Measurements from ENCODE around the gene NBAS. TPM values are rescaled to one million over a fixed set of nuclear protein-coding genes. Genes with fewer than 3 reads are reported as not detected.

NBAS gene
- total and polyA plus RNA-seq, 8 donors, result 14.5 to 96.2 (median 41.2) TPM

DNA sequence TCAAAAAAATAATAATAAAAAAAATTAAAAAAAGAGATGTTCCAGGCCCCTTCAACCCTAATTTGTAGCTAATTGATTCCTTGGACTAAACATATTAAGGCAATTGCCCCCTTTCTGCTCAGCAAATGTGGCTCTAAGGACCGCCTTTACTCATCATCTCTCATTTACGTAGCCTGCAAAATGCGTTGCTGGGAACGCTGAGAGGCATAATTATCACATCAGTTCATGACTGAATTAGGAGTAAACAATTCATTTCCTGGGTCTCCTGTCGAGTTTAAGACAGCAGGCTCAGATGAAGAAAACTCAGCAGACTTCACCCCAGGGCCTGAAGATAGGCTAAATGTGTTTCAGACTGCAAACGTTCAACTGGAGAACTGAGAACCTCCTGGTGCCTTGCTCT, 413.5 kb downstream of the NBAS start:
- intact Hi-C loops (cut with DNase I; ENCODE audit: low total_unique reads), result no loop called here
- H3K9me3 ChIP-seq, result no peaks in the 10 kb centered on the region
- DNase-seq, result no peak
- no peak overlapping the region for H3K27ac ChIP-seq
- H3K27me3 ChIP-seq, result no peaks in the 10 kb centered on the region
- H3K4me1 ChIP-seq, result no peaks in the 10 kb centered on the region
- 64 to 76% (median 71%) methylated on average over 6 of the region's 6 CpGs for WGBS, 5 donors
- TF ChIP-seq, protein P1, sequence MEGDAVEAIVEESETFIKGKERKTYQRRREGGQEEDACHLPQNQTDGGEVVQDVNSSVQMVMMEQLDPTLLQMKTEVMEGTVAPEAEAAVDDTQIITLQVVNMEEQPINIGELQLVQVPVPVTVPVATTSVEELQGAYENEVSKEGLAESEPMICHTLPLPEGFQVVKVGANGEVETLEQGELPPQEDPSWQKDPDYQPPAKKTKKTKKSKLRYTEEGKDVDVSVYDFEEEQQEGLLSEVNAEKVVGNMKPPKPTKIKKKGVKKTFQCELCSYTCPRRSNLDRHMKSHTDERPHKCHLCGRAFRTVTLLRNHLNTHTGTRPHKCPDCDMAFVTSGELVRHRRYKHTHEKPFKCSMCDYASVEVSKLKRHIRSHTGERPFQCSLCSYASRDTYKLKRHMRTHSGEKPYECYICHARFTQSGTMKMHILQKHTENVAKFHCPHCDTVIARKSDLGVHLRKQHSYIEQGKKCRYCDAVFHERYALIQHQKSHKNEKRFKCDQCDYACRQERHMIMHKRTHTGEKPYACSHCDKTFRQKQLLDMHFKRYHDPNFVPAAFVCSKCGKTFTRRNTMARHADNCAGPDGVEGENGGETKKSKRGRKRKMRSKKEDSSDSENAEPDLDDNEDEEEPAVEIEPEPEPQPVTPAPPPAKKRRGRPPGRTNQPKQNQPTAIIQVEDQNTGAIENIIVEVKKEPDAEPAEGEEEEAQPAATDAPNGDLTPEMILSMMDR (IDR thresholded peaks at IDR 0.05), result no peak
- TF ChIP-seq POLR2AphosphoS5 (IDR thresholded peaks at IDR 0.05) (no peak), POLR2A (IDR thresholded peaks at IDR 0.05) (no peak), EP300 (IDR thresholded peaks at IDR 0.05) (no peak)
- no peak overlapping the region for H3K4me3 ChIP-seq
- no peaks in the 10 kb centered on the region for H3K36me3 ChIP-seq

DNA sequence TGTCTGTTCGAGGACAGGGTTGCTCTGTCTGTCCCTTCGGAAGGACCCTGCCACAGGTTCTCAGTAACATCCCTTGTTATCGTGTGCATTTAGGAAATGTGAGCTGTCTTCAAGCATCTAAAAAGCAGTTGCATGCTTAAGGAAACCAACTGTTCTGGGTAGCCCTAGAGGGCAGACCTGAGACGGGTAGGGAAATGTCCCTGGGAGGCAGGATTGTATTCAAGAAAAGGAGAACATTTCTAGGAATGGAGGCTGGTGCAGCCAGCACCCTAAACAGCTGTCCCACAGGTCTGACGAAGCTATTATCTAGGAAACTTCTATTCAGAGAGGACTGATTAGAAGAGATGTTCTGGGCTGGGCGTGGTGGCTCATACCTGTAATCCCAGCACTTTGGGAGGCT, 414.2 kb downstream of the NBAS start:
- Histone ChIP-seq H3K27ac (no peak overlapping the region), H3K4me1 (no peaks in the 10 kb centered on the region), H3K36me3 (no peaks in the 10 kb centered on the region), H3K9me3 (no peaks in the 10 kb centered on the region), H3K27me3 (no peaks in the 10 kb centered on the region), H3K4me3 (no peak overlapping the region)
- WGBS, 5 donors, result 90 to 92% (median 91%) methylated on average over 6 of the region's 6 CpGs
- no peak for DNase-seq
- TF ChIP-seq POLR2A (IDR thresholded peaks at IDR 0.05), result no peak
- no peak for TF ChIP-seq EP300 (IDR thresholded peaks at IDR 0.05)
- TF ChIP-seq, protein P1 (IDR thresholded peaks at IDR 0.05), result no peak
- TF ChIP-seq POLR2AphosphoS5 (IDR thresholded peaks at IDR 0.05), result no peak
- intact Hi-C loops (cut with DNase I; ENCODE audit: low total_unique reads), result no loop called here

DNA sequence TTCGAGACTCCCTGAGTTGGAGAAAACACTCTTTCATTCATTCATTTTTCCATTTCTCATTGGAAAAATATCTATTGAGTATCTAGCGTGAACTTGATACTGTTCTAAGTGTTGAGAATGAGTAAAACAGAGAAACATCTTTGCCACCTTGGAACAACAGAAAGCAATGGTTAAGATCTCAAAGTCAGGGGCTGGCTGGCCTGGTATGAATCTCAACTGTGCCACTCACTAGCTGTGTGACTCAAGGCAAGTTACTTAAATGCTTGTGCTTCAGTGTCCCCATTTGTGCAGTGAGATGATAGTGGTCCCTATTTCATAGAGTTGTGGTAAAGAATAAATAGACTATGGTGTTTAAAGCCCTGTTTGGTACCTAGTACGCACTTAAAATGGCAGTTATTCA, 415.2 kb downstream of the NBAS start:
- no peak overlapping the region for H3K4me3 ChIP-seq
- H3K4me1 ChIP-seq, result no peaks in the 10 kb centered on the region
- H3K27me3 ChIP-seq, result no peaks in the 10 kb centered on the region
- DNase-seq, result no peak
- intact Hi-C loops (cut with DNase I; ENCODE audit: low total_unique reads), result no loop called here
- WGBS, 5 donors, result 83 to 96% (median 93%) methylated on average over 3 of the region's 3 CpGs
- H3K27ac ChIP-seq, result no peak overlapping the region
- no peaks in the 10 kb centered on the region for H3K36me3 ChIP-seq
- H3K9me3 ChIP-seq, result no peaks in the 10 kb centered on the region
- TF ChIP-seq, protein P1 (IDR thresholded peaks at IDR 0.05), result no peak
- TF ChIP-seq POLR2A (IDR thresholded peaks at IDR 0.05) (no peak), EP300 (IDR thresholded peaks at IDR 0.05) (no peak), POLR2AphosphoS5 (IDR thresholded peaks at IDR 0.05) (no peak)

DNA sequence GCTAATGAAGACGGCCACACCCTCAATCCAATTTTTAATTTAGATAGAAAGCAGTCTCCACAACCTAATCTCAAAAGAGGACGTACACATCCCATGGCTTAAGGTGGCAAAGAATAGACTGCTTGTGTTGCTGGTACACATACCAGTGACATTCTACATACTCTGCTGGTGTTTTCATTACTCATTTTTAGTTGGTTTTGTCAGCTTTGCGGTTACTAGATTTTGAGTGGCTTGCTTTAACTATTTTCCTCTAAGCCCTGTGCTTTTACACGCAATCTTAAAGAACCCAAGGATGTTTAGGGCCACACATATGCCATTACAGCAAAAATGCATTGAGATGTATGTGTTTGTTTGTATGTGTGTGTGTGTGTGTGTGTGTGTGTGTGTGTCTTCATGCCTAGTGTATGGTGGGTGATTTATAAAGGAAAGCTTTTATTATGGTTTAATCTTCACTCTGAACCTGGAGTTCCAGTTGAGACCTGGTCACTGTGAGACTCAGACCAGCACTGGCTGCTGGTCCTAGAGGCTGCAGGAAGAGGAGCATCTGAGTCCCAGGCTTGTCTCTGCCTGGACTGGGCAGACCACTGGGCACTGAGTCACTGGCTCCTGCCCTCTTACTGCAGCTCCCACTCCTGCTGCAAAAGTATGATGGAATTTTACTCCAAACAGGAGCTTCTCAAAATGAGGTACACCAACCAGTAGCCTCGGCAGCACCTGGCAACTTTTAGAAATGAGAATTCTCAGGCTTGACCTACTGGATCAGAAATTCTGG, 415.9 kb downstream of the NBAS start:
- WGBS, 5 donors, result 91 to 94% (median 92%) methylated on average over 5 of the region's 5 CpGs
- H3K9me3 ChIP-seq, result peaks cover 0 to 6% (median 2%) of the 10 kb centered on the region in 4 donors
- no peak for DNase-seq
- no peak for TF ChIP-seq POLR2AphosphoS5 (IDR thresholded peaks at IDR 0.05)
- TF ChIP-seq POLR2A (IDR thresholded peaks at IDR 0.05), result no peak
- TF ChIP-seq, protein P1 (IDR thresholded peaks at IDR 0.05), result no peak
- no peak for TF ChIP-seq EP300 (IDR thresholded peaks at IDR 0.05)
- H3K4me3 ChIP-seq, result no peak overlapping the region
- intact Hi-C loops (cut with DNase I; ENCODE audit: low total_unique reads), result no loop called here
- no peaks in the 10 kb centered on the region for H3K27me3 ChIP-seq
- H3K27ac ChIP-seq, result no peak overlapping the region
- H3K4me1 ChIP-seq, result no peaks in the 10 kb centered on the region
- no peaks in the 10 kb centered on the region for H3K36me3 ChIP-seq
